GM18907 (cell line): Measurements from ENCODE around the gene CHST1.
A peak's percentile ranks its signal among the peaks of the same experiment; 100 is the strongest.

ENCODE experiments used
- ATAC-seq: cut with Tn5 transposase; IDR thresholded peaks from one replicate; pipeline ENCODE4 v1.9.1; 2021; ENCODE audit warnings: mild to moderate bottlenecking, moderate library complexity; ENCODE audit not compliant: unreplicated experiment

Gene CHST1

GRCh38 chr11:45647329-45647728 lies 18.1 kb downstream of the CHST1 start:
- no peak for ATAC-seq

- peak; percentile 64 for ATAC-seq
Observed at GRCh38 chr11:45646275-45646927, 19.0 kb downstream of the CHST1 start.

DNA sequence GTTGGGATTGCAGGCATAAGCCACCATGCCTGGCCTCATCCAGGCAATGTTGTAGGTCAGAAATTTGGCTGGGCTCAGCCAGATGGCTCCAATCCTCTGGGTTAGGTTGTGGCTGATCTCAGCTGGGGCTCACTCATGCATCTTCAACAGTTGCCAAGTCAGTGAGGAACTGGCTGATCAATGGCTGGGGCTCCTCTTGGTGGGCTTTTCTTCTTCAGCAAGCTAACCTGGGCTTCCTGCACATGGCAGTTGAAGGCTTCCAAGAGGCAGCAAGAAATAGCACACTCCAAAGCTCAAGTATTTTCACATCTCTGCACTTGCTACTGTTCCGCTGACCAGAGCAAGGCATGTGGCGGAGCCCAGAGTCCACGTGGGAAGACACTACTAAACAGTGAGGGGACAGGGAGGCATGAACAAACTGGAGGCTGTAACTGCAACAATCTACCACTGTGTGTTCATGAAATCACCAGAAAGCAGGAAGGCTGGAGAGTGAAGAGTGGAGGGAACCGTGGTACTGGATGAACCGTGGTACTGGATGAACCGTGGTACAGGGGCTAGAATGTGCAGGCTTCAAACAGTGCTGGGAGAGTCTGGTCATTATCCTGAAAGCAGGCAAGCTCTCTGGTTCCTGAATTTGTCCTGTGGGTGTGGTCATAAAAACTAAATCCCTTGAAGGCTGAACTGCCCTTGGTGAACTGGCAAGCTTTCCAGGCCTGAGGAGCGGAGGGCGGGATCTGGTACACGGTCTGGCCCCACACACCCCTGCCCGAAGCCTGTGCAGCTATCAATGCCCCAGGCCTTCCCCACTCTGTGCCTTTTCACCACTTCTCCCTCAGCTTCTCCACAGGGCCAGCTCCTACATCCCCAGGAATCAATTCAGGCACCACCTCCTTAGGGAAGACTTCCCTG lies 20.2 kb downstream of the CHST1 start:
- ATAC-seq: no peak

- ATAC-seq: no peak
Observed at GRCh38 chr11:45643598-45644260, 21.7 kb downstream of the CHST1 start.

DNA sequence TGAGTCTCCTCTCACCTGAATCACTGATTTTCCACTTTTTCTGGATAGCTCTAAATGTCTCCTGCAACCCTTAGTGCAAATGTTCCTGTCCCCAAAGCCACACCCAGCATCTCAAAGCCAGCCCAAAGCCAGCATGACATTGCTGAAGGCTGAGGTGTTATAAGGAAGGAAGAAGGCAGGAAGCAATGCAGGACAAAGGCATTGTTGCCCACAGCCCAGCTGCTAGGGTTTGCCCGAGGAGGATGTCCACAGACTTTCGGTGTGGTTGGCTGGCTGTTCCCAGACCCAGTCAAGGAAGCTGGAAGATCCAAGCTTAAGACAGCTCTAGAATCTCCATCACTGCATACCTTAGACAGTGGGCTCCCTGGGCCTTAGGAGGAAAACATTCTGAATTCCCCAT lies 23.5 kb downstream of the CHST1 start:
- no peak for ATAC-seq

GRCh38 chr11:45638051-45638450 lies 27.4 kb downstream of the CHST1 start:
- no peak for ATAC-seq

DNA sequence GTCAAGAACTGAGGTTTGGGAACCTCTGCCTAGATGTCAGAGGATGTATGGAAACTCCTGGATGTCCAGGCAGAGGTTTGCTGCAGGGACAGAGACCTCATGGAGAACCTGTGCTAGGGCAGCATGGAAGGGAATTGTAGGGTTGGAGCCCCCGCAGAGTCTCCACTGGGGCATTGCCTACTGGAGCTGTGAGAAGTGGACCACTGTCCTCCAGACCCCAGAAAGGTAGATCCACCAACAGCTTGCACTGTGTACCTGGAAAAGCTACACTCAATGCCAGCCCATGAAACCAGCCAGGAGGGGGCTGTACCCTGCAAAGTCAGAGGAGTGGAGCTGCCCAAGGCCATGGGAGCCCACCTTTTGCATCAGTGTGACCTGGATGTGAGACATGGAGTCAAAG lies 29.5 kb downstream of the CHST1 start:
- ATAC-seq: no peak

DNA sequence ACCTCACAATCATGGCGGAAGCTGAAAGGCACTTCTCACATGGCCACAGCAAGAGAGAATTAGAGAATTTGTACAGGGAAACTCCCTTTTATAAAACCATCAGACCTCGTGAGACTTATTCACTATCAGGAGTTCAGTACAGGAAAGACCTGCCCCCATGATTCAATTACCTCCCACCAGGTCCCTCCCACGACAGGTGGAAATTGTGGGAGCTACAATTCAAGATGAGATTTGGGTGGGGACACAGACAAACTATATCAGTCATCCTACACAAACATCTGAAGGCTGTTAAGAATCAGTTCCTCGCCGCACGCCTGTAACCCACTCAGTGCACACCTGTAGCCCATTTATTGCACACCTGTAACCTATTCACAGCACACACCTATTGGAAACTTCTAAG lies 39.8 kb downstream of the CHST1 start:
- ATAC-seq: no peak

- no peak for ATAC-seq
Observed at GRCh38 chr11:45624095-45624494, 41.3 kb downstream of the CHST1 start.

GRCh38 chr11:45622861-45623260 lies 42.6 kb downstream of the CHST1 start:
- no peak for ATAC-seq

DNA sequence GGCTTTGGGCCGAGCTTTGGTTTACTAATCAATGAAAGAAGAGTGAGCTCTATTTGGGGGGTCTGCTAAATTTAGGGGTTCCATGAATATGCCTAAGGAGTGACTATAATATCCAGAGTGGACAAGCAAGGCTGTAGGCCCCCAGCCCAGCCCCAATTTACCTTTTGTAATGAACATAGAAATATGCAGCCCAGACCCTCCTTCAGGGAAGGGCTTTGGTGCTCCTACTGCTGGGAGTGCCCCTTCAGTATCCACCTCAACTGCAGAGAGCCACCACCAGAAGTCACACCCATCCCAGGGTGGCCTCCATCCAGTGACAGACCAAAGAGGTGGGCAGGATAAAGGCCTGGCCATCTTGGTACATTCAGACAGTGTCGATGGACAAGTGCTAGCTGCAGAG lies 43.1 kb downstream of the CHST1 start:
- ATAC-seq: no peak

GRCh38 chr11:45621588-45621987 lies 43.8 kb downstream of the CHST1 start:
- ATAC-seq: no peak

- no peak for ATAC-seq
Observed at GRCh38 chr11:45620243-45620642, 45.2 kb downstream of the CHST1 start.

DNA sequence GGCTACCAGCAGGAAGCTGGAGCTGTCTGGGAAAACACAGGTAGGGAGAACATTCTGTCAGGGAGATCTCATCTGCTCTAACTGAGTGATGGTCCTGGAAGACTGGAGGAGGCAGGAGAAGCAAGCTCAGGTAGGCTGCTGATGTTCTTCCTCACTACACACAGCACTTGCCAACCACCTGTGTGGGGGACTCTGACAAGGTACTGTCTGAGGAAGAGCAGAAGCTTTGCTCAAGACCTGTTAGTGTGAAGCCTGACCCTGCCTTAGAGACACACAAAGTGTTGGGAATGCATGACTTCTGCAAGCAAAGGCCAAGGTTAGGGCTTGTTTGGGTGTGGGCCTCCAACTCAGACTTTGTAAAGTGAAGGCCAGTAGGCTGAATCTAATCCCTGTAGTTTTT lies 46.5 kb downstream of the CHST1 start:
- no peak for ATAC-seq

DNA sequence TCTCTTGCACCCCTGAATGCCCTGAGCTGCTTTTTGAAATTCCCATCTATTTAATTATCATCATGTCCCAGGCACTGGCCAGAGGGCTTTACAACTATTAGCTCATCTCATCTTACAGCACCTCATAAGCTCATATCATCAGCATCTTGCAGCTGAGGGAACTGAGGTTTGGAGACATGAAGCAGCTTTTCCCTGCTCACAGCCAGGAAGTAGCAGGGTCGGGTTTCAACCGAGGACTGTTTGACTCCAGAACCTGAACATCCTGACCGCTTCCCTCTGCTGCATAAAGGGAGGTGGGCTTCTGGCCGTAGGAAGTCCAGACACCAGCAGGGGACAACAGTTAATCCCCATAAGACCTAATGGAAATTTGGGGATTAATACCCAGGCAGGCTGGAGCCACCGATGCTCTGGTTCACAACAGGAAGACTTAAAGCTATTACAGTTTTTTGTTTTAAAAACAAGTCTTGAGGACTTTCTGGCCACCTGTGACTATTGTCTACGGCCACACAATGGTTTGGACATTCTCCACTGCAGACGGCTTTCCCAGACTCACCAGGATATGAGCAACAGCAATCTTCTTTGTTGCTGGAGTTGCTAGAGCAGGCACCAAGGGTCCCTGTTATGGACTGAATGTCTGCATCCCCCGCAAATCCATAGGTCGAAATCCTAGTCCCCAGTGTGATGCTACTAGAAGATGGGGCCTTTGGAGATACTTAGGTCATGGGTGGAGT lies 47.4 kb downstream of the CHST1 start:
- ATAC-seq: no peak

GRCh38 chr11:45616802-45617549 lies 48.4 kb downstream of the CHST1 start:
- ATAC-seq: no peak

DNA sequence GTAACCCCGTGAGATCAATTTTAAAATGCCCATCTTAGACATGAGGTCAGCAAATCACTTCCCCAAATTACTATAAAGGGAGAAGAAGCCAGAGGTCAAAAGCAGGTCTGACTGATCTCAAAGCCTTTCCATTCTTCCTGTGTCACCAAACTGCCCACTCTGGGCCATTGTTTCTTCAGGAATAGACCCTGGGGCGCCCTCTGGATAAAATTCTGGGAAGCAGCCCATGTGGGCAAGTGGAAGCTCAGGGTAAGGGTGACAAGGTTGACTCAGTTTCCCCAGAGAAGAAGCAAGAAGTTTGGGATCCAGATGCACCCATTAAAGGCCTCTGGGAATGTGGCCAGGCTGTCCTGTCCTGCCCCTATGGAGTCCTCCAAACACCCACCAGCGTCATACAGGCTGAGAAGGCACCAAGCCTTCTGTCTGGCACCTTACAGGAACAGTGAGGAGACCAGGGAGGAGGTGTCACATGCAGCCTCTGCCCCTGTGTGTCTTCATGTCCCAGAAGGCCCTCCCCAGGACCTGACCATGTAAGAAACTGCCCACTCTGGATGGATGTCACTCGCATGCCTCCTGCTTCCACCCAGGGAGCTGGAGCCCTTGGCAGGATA lies 50.1 kb downstream of the CHST1 start:
- no peak for ATAC-seq

DNA sequence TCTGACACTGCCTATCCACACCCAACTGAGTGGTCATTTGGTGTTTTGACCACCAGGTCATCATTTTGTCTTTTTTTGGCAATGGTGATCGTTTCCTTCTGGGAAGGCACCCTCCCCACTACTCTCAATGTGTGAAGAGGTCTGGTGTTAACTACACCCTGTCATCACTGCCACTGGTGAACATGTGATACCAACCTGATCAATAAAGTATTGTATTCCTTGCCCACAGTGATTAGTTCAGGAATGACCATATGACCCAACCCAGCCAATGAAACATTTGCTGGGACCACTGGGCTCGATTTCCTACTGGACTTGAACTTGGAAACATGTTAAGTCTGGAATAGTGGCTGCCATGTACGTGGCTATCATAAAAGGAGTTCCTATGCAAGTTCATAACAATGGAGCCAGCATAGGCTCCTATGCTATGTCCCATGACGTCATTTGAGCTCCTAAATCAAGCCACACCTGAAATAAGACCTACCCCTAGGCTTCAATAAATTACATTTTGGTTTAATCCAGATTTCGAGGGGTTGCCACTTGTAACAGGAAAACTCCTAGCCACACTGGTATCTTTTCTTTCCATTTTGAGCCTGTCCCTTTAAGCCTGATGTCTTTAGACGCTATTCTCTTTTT lies 51.1 kb downstream of the CHST1 start:
- ATAC-seq: no peak

DNA sequence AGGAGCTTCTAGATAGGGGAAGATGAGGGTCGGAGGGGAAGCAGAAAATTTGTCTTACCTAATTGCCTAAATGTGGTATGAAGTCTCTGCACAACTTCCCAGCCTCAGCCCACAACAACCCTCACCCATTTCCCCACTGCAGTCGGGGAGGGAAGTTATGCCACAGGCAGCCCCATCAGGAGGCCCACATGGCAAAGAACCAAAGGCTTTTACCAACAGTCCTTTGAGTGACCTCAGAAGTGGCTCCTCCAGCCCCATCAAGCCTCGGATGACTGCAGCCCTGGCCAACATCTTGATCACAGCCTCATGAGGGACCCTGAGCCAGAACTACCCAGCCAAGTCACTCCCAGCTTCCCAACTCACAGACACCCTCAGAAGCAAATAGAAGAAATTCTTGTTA lies 54.8 kb downstream of the CHST1 start:
- ATAC-seq: no peak

- ATAC-seq: no peak
Observed at GRCh38 chr11:45609902-45610301, 55.5 kb downstream of the CHST1 start.
